Lung (tissue), 12 donors: Measurements from ENCODE around the gene CBFB. TPM values are rescaled to one million over a fixed set of nuclear protein-coding genes. Genes with fewer than 3 reads are reported as not detected.

Experiments used
- ATAC-seq: fragments of 200-7000 bp; cut with Tn5 transposase; one replicate; pipeline ENCODE4 v1.9.1; 2020; ENCODE audit warnings: moderate number of reproducible peaks; ENCODE audit not compliant: insufficient read depth, low FRiP score
- DNase-seq, 3 donors: peaks; one replicate each; pipeline ENCODE4 v3.0.0-alpha.2; 2013 to 2017
- H3K27ac ChIP-seq, 2 donors: one replicate each; pipeline ENCODE4 v1.5.1; 2013; ENCODE audit warnings: mild to moderate bottlenecking in 2 of 2, moderate library complexity in 2 of 2, control low read depth in 1 of 2, inconsistent platforms in 1 of 2, low read depth in 1 of 2, low read length in 1 of 2
- H3K27me3 ChIP-seq, 3 donors: one replicate each; pipeline ENCODE4 v1.5.1; 2013; ENCODE audit warnings: low read length in 2 of 3; ENCODE audit not compliant: control insufficient read depth in 3 of 3, insufficient read depth in 3 of 3
- H3K36me3 ChIP-seq, 4 donors: one replicate each; pipeline ENCODE4 v1.5.1; 2013; ENCODE audit warnings: low read length in 4 of 4, mild to moderate bottlenecking in 1 of 4, moderate library complexity in 1 of 4; ENCODE audit not compliant: control insufficient read depth in 4 of 4, insufficient read depth in 4 of 4
- H3K4me1 ChIP-seq, 5 donors: one replicate each; pipeline ENCODE4 v1.5.1; 2013; ENCODE audit warnings: low read length in 5 of 5, mild to moderate bottlenecking in 2 of 5, moderate library complexity in 1 of 5; ENCODE audit not compliant: control insufficient read depth in 5 of 5, insufficient read depth in 5 of 5
- H3K4me3 ChIP-seq: one replicate; pipeline ENCODE4 v1.5.1; 2013; ENCODE audit warnings: mild to moderate bottlenecking, control low read depth, moderate library complexity
- H3K9ac ChIP-seq, 2 donors: one replicate each; pipeline ENCODE4 v1.5.1; 2013; ENCODE audit warnings: low read length in 2 of 2, control low read depth in 1 of 2; ENCODE audit not compliant: insufficient read depth in 1 of 2
- H3K9me3 ChIP-seq, 4 donors: one replicate each; pipeline ENCODE4 v1.5.1; 2013; ENCODE audit warnings: low read length in 3 of 4, mild to moderate bottlenecking in 1 of 4, moderate library complexity in 1 of 4; ENCODE audit not compliant: control insufficient read depth in 4 of 4, insufficient read depth in 3 of 4
- CTCF ChIP-seq: IDR thresholded peaks from 2 replicates; pipeline ENCODE4 v1.5.1; 2012; ENCODE audit warnings: mild to moderate bottlenecking; ENCODE audit errors: control extremely low read depth, extremely low read depth
- WGBS, 2 donors: extraction: QIAGEN DNeasy Blood & Tissue Kit; methylation state at CpG; one replicate each; pipeline ENCODE4 v1.1.7; 2013; 5-methylcytosine and 5-hydroxymethylcytosine counted together
- polyA plus RNA-seq, 2 donors: library from polyadenylated mRNA; stranded (reverse); fragments of 200-250 nt; gene quantifications; one replicate each; pipeline ENCODE4 v1.2.1, GENCODE V29; 2013
- total RNA-seq, 2 donors: library from RNA; depleted of rRNA in 1 of 2; stranded (reverse); fragments of >200 nt in 1 of 2; gene quantifications; one replicate each; pipeline ENCODE4 v1.2.1, GENCODE V29; 2014 to 2021
- donor health status: control.
- donor health status: control.
- donor health status: Bipolar disorder and iron deficiency.
- donor health status: healthy.
- donor health status: DM: yes; HTN: yes; CAD: no.

The CBFB gene
- total and polyA plus RNA-seq, 4 donors = 23.3 to 59.4 (median 38.6) TPM

- WGBS, 2 donors = 91 to 98% methylated on average over 4 of the region's 4 CpGs
- ATAC-seq (no peak), DNase-seq (no peak)
- H3K4me3 ChIP-seq = no peak overlapping the region
- peaks cover 0 to 9% (median 1%) of the 10 kb centered on the region in 4 donors for H3K36me3 ChIP-seq
- H3K27me3 ChIP-seq = no peaks in the 10 kb centered on the region
- H3K27ac ChIP-seq = no peak overlapping the region
- no peak overlapping the region for H3K9ac ChIP-seq
- H3K4me1 ChIP-seq = peaks cover 0 to 30% (median 0%) of the 10 kb centered on the region in 5 donors
- TF ChIP-seq CTCF = no peak
- H3K9me3 ChIP-seq = no peaks in the 10 kb centered on the region
Observed at GRCh38 chr16:67091906-67092566, 63.1 kb downstream of the CBFB start.

GRCh38 chr16:67093098-67093726, 64.3 kb downstream of the CBFB start:
- Histone ChIP-seq H3K9ac (no peak overlapping the region), H3K36me3 (peaks cover 0 to 9% (median 3%) of the 10 kb centered on the region in 4 donors), H3K4me1 (peaks cover 0 to 26% (median 0%) of the 10 kb centered on the region in 5 donors), H3K27me3 (no peaks in the 10 kb centered on the region), H3K9me3 (no peaks in the 10 kb centered on the region), H3K4me3 (no peak overlapping the region), H3K27ac (no peak overlapping the region)
- ATAC-seq = no peak
- TF ChIP-seq CTCF = no peak
- 94 to 96% methylated on average over 4 of the region's 4 CpGs for WGBS, 2 donors
- DNase-seq = no peak

GRCh38 chr16:67098599-67098998, 69.7 kb downstream of the CBFB start:
- TF ChIP-seq CTCF = no peak
- ATAC-seq (no peak), DNase-seq (no peak)
- H3K9ac ChIP-seq = no peak overlapping the region
- peaks cover 0 to 7% (median 3%) of the 10 kb centered on the region in 4 donors for H3K36me3 ChIP-seq
- H3K9me3 ChIP-seq = no peaks in the 10 kb centered on the region
- H3K4me3 ChIP-seq = no peak overlapping the region
- H3K27me3 ChIP-seq = no peaks in the 10 kb centered on the region
- 86 to 93% methylated on average over 2 of the region's 2 CpGs for WGBS, 2 donors
- no peaks in the 10 kb centered on the region for H3K4me1 ChIP-seq
- no peak overlapping the region for H3K27ac ChIP-seq
